ENCODE data around the gene MYT1.

Gene MYT1

DNA sequence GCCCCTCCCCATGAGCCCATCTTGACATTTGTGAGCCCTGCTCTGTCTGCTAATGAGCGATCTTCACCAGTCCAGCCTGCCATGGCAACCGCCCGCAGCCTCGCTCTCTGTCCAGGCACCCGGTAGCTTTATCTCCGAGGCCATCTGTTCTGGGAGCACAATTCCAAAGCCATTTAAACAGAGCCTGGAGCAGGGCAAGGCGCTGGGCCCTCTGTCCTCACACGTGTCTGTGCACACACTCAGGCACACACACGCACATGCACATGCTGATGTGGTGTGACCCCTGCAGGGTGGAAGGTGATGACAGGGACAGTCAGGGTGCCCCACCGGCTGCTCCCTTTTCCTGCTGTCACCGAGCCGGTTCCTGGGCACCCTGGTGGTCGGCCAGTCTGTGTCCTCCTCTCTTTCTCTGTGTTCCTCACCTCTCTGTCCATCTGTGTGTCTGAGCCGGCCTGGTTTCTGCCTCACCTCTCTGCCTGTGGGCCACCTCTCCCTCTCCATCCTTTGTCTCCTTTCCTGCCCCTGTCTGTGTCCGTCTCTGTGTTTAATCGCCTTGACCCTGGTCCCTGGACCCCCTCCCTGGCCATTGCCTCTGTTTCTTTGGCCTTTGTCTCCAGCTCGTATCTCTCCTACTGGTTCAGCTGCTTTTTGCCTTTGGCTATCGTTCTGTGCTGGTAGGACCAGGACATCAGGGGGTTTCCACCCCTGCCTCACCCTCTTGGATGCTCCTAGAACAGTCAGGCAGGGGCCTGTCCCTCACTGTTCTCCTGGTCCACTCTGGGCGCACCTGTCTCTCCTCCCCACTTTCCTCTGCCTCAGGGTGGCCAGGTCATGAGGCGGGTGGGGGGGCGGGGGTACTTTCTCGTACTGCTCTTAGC lies 8.8 kb upstream of the MYT1 start:
- no peak for TF ChIP-seq ZNF274 (IDR thresholded peaks at IDR 0.05; ENCODE audit: low read depth, low read length)
- H3K4me3 ChIP-seq (ENCODE audit: low read length) = no peak overlapping the region

DNA sequence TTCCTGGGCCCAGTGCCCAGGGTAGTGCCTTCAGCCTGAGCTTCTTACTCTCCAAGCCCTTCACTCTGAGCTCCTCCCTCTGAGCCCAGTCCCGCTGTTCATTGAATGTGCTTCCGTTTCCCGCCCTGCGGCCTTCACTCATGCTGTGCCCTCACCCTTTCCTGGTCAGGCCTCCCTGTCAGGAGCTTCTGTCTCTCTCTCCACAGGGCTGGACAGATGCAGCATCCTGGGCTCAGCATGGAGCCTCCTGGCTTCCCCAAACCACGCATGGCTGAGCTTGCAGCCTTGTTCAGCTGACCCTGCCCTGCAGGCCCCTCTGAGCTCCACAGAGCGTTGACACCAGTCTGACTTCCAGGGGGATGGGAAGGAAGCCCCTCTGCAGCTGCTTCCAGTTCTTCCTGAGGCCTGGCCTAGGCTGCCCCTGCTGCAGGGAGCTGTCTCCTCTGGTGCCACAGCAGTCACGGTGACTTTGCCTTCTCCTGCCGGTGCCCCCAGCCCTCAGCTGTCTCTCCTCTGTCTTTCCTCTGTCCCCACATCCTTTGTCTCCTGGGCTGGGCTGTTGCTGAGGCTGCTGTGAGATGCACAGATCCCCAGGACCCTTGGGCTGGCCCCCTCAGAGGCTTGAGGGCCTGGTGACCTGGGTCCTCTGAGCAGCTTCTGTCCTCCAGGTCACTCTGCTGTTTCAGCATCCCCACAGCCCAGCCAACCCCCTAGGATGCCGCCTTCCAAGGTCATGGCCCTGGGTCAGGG lies 7.9 kb upstream of the MYT1 start:
- TF ChIP-seq ZNF274 (IDR thresholded peaks at IDR 0.05; ENCODE audit: low read depth, low read length) = no peak
- H3K4me3 ChIP-seq (ENCODE audit: low read length) = no peak overlapping the region

DNA sequence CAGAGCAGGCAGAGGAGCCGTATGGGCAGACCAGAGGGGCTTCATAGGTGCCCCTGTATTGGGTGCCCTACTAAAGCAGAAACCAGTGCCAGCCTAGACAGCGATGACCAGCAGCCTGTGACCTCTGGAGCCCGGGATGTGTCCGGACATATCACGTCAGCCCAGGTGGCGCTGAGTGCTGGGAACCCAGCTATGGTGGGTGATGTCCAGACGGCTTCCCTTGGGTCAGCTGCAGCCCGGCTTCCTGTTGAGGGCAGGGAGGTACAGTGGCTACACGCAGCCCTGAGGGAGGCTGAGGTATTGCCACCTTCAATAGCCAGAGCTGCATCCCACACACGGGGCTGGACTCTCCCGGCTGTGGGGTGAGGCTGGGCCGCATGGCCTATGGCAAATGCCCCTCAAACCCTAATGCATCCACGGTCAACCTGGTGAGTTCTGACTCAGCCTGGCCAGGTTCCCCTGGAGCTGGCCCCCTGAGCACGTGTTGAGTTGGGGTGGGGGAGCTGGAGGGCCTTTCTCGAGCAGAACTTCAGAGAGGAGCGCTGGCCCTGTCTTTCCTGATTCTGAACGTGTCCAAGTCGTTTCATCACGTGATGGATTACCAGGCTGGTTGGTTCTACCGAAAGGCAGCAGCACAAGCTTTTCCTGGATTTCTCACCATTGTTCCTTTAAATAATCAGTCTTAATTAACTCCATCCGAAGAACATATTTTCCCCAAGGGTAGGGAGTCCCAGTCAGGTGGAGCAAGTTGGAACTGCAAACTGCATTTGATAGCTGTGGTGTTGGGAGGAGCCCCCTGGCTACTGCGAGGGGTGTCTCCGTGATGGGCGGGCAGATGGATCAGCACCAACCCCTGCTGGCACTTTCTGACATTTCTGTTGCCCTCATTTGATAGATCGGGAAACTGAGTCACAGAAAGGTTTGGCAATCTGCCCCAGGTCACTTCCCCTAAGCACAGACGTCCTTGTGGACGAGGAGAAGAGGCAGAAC lies 7.1 kb upstream of the MYT1 start:
- no peak overlapping the region for H3K4me3 ChIP-seq (ENCODE audit: low read length)
- no peak for TF ChIP-seq ZNF274 (IDR thresholded peaks at IDR 0.05; ENCODE audit: low read depth, low read length)

DNA sequence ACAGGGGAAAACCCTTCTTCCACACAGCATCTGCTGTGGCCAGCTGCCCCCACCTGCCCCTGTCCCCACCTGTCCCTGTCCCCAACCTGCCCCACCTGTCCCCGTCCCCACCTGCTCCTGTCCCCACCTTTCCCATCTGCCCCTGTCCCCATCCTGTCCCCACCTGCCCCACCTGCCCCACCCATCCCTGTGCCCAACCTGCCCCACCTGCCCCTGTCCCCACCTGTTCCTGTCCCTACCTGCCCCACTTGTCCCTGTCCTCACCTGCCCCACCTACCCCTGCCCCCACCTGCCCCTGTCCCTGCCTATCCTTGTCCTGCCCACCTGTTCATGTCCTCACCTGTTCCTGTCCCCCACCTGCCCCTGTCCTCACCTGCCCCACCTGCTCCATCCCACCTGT lies 6.4 kb upstream of the MYT1 start:
- no peak for TF ChIP-seq ZNF274 (IDR thresholded peaks at IDR 0.05; ENCODE audit: low read depth, low read length)
- H3K4me3 ChIP-seq (ENCODE audit: low read length) = no peak overlapping the region

DNA sequence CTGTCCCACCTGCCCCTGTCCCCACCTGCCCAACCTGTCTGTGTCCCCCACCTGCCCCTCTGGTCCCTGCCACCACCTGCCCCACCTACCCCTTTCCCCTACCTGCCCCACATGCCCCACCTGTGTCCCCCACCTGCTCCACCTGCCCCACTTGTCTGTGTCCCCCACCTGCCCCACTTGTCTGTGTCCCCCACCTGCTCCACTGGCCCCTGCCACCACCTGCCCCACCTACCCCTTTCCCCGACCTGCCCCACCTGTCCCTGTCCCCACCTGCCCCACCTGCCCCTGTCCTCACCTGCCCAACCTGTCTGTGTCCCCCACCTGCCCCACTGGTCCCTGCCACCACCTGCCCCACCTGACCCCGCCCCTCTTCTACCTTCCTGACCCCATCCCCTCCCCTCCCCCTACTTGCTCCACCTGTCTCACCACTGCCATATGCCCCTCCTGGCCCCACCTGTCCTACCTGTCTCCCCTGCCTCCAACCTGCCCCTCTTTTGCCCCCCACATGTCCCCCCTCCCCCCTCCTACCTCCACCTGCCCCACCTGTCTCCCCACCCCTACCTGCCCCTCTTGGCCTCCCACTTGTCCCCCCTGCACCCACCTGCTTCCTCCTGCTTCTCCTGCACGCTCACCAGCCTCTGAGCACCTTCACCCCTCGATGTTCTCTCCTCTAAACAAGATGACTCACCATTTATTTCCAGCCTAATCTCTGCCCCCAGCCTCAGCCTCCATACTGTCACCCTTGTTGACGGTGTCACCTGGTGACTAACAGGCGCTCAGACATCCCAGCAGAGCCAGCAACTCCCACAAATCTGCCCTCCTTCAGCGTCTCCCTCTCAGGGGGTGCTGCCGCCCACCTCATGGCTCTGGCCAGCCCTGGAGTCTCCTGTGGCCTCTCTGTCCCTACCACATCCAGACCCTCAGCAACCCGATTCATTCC lies 5.6 kb upstream of the MYT1 start:
- no peak overlapping the region for H3K4me3 ChIP-seq (ENCODE audit: low read length)
- no peak for TF ChIP-seq ZNF274 (IDR thresholded peaks at IDR 0.05; ENCODE audit: low read depth, low read length)

DNA sequence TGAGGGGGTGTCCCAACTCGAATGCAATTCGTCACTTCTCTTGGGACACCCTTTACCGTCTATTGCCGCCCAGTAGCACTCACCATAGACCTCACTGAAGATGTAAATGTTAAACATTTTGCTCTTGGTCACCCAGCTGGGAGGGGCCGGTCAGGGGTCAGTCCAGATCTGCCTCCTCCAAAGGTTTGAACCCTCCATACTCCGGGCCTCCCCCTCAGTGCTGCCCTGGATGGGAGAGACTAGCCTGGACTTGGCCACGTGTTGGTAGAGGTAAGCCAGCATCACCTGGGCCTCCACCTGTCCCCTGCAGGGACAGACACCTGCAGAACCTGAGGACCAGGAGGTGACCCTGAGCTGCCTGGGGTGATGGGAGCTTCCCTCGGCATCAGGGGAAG lies 5.0 kb upstream of the MYT1 start:
- TF ChIP-seq ZNF274 (IDR thresholded peaks at IDR 0.05; ENCODE audit: low read depth, low read length) = no peak
- no peak overlapping the region for H3K4me3 ChIP-seq (ENCODE audit: low read length)

DNA sequence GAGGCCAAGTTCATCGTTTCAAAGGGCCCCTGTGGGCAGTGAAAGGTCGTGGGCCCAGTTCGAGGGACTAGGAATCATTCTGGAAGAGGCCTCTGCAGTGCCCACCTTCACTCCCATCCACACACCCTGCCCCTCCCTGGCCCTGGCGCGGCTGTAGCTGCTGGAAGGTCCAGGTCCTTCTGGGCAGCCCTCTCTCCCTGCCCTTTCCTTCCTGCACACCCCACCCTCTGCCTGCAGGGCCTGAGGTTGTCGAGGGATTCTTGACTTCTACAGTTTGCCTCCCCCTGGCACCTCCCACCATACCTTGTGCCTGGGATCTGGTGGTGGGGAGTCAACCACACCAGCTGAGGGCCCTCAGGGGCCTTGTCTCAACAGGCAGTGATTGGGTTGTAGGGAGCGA lies 4.5 kb upstream of the MYT1 start:
- TF ChIP-seq ZNF274 (IDR thresholded peaks at IDR 0.05; ENCODE audit: low read depth, low read length) = no peak
- H3K4me3 ChIP-seq (ENCODE audit: low read length) = no peak overlapping the region

DNA sequence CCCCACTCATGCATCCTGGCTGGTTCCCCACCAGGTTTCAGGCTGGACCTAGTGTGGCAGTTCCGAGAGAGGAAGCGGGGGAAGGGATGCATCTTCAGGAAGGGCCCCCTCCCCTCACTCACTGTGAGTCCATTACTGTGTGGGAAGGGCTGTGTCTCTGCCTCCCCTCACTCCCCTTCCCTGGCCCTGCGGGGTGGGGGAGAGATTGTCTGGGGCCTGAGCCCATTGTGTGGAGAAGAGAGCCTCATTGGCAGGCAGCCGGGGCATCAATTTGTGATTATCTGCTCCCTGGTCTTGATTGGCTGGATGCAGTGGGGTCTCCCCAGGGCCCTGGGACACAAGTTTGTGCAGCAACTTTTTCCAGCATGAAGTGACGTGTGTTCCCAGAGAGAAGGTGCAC lies 4.1 kb upstream of the MYT1 start:
- TF ChIP-seq ZNF274 (IDR thresholded peaks at IDR 0.05; ENCODE audit: low read depth, low read length) = no peak
- no peak overlapping the region for H3K4me3 ChIP-seq (ENCODE audit: low read length)

DNA sequence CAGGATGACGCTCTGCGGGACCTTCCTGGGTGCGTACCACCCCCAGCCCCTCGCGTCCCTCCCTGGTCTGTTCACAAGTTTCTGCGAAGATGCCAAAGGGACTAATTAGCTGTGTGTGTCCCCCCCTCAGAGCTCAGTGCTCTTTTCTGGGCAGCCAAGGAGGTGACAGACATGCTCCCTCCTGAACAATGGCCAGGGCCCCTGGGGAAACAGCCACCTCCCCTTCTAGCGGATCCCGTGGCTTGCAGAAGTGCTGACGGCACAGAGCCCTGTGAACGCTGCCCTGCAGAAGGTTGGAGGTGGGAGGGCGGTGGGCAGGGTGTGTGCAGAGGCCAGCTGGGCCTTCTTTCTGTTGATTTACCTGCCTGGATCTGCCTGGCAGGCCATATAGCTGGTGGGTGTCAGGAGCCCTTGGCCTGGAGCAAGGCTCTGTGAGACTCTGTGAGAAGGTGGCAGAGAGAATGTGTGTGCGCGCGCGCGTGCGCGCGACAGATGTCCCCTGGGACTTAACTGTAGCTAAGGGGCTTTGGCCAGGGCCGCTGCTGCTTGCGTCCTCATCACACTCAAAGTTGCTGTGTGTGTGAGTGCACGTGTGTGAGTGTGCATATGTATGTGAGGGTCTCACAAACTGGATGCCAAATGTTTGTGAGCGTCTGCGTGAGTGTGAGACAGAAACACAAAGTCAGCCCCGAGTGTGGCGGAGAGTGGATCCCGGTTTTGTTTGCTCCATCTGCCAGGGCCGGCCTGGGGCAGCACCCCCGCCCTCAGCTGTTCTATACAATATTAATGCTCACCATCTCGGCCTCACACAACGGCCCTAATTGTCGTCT lies 3.5 kb upstream of the MYT1 start:
- H3K4me3 ChIP-seq (ENCODE audit: low read length) = no peak overlapping the region
- no peak for TF ChIP-seq ZNF274 (IDR thresholded peaks at IDR 0.05; ENCODE audit: low read depth, low read length)

DNA sequence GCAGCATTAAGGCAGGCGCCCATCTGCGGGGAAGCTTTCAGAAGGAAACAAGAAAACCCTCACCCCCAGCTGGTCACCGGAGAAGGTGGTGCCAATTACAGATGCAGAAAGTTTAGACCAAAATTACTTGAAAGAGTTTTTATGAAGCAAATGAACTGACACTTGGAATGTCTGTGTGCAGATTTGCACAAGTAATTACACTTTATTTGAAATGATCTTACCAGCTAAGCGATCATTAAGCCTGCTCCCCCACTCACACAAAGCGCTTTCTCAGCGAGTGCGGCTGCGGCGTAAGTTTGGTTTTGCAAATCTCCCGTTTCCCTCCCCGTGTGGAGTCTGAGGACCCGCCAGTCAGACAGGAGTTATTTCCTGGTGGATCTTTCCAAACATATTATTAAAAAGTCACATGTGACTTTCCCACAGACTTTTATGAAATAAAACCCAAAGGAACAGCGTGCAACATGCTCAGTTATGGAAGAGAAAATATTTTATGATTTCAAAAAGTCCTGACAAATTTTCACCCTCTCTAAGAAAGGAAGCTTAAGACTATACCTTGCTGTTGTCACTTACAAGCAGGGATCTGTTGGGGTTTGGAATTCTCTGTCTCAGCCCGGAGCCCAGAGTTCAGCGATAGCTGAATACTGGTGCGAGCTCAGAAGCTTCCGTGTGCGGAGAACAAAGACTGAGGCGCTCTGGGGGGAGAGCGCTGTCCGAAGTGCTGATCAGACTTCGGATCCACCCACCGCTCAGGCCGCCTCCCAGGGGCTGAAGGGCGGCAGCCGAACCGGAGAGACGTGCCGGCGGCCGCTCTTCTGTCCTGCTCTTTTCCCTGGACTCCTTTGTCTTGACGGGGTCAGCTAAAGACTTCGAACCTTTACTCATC lies 2.7 kb upstream of the MYT1 start:
- TF ChIP-seq ZNF274 (IDR thresholded peaks at IDR 0.05; ENCODE audit: low read depth, low read length) = no peak
- H3K4me3 ChIP-seq (ENCODE audit: low read length) = no peak overlapping the region

DNA sequence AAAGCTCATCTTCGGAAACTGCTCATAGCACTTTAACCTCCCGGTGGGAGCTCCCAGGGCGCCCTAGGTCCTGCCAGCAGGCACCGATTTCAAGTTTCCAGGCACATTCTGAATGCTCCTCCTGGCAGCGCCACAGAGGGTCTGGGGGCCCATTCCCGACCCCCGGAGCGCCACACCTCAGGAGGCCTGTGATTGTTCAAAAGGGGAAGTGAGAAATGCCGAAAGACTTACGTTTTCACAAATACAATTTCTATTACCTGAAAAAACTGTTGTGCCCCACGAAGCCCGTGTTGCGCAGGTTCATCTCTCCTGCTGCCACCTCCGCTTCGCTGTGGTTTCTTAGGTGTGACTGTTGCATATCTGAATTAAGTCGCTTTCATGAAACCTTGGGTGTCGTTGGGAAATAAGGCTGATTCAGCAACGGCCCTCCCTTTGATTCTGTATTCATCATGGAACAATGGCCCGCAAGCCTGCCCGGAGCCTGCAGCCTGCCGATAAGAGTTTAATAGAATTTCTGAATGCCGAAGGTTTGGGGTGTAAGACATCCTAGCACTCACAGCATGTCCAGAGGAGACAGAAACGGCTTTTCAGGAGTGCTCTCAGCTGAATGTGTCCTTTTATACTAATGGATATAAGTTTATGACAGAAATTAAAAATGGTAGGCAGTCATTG lies 1.9 kb upstream of the MYT1 start:
- no peak for TF ChIP-seq ZNF274 (IDR thresholded peaks at IDR 0.05; ENCODE audit: low read depth, low read length)
- no peak overlapping the region for H3K4me3 ChIP-seq (ENCODE audit: low read length)

All from GM08714 (cell line).